ENCODE data around the gene RBBP5. TPM values are rescaled to one million over a fixed set of nuclear protein-coding genes. Genes with fewer than 3 reads are reported as not detected.

RBBP5 gene
- total RNA-seq, 1 donor from 2014 or later: 11.4 TPM

GRCh38 chr1:205152505-205152904 lies 30.7 kb upstream of the RBBP5 start:
- Mint-ChIP-seq H3K4me3 (ENCODE audit: unreplicated experiment) (no peak overlapping the region), H3K4me1 (ENCODE audit: unreplicated experiment) (no peaks in the 10 kb centered on the region), H3K9me3 (ENCODE audit: unreplicated experiment) (peaks cover 13% of the 10 kb centered on the region), H3K27me3 (ENCODE audit: unreplicated experiment) (peaks cover under 1% of the 10 kb centered on the region), H3K36me3 (ENCODE audit: low read depth, unreplicated experiment) (peaks cover 51% of the 10 kb centered on the region), H3K27ac (ENCODE audit: unreplicated experiment) (no peak overlapping the region)
- no peak for DNase-seq (ENCODE audit: low spot score)
- no peak for TF ChIP-seq CTCF (IDR thresholded peaks at IDR 0.05; ENCODE audit: unreplicated experiment)

- Mint-ChIP-seq H3K36me3 (ENCODE audit: low read depth, unreplicated experiment) (peaks cover 39% of the 10 kb centered on the region), H3K27me3 (ENCODE audit: unreplicated experiment) (no peaks in the 10 kb centered on the region), H3K27ac (ENCODE audit: unreplicated experiment) (no peak overlapping the region), H3K4me3 (ENCODE audit: unreplicated experiment) (no peak overlapping the region), H3K4me1 (ENCODE audit: unreplicated experiment) (no peaks in the 10 kb centered on the region), H3K9me3 (ENCODE audit: unreplicated experiment) (peaks cover 4% of the 10 kb centered on the region)
- DNase-seq (ENCODE audit: low spot score): no peak
- TF ChIP-seq CTCF (IDR thresholded peaks at IDR 0.05; ENCODE audit: unreplicated experiment): no peak
These were observed 29.1 kb upstream of the RBBP5 start for GRCh38 chr1:205150651-205151428.

GRCh38 chr1:205147191-205147835 lies 25.5 kb upstream of the RBBP5 start:
- Mint-ChIP-seq H3K9me3 (ENCODE audit: unreplicated experiment) (no peaks in the 10 kb centered on the region), H3K36me3 (ENCODE audit: low read depth, unreplicated experiment) (peaks cover 17% of the 10 kb centered on the region), H3K27ac (ENCODE audit: unreplicated experiment) (no peak overlapping the region), H3K4me1 (ENCODE audit: unreplicated experiment) (no peaks in the 10 kb centered on the region), H3K27me3 (ENCODE audit: unreplicated experiment) (no peaks in the 10 kb centered on the region), H3K4me3 (ENCODE audit: unreplicated experiment) (peak overlapping the region; percentile 27)
- TF ChIP-seq CTCF (IDR thresholded peaks at IDR 0.05; ENCODE audit: unreplicated experiment): no peak
- no peak for DNase-seq (ENCODE audit: low spot score)

DNA sequence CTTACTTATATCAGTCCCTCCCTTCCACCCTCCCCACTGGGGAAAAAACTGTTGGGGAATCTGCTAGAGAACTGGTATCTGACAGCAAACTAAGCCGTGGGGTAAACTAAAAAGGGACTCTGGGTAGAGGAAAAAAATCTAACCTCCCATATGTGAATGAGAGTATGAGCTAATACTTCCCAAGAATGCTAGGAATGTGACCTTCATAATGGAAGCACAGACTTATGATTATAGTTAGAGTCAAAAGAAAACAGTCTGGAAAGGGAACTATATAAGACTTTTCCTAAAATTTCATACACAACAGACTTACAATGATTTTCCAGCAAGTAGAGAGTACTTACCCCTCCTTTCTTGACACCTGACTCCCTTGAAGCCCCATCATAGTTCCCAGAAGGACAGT lies 23.0 kb upstream of the RBBP5 start:
- no peak overlapping the region for H3K27ac Mint-ChIP-seq (ENCODE audit: unreplicated experiment)
- no peak for DNase-seq (ENCODE audit: low spot score)
- H3K27me3 Mint-ChIP-seq (ENCODE audit: unreplicated experiment): no peaks in the 10 kb centered on the region
- peaks cover 17% of the 10 kb centered on the region for H3K36me3 Mint-ChIP-seq (ENCODE audit: low read depth, unreplicated experiment)
- no peaks in the 10 kb centered on the region for H3K9me3 Mint-ChIP-seq (ENCODE audit: unreplicated experiment)
- H3K4me3 Mint-ChIP-seq (ENCODE audit: unreplicated experiment): no peak overlapping the region
- no peaks in the 10 kb centered on the region for H3K4me1 Mint-ChIP-seq (ENCODE audit: unreplicated experiment)
- no peak for TF ChIP-seq CTCF (IDR thresholded peaks at IDR 0.05; ENCODE audit: unreplicated experiment)

All from endothelial cell (in vitro differentiated cells).